SH-SY5Y (cell line): ENCODE data around the gene PDE11A.

Source experiments
- GATA2 ChIP-seq: IDR thresholded peaks from 2 replicates; pipeline ENCODE4 v1.6.1; 2011; ENCODE audit warnings: mild to moderate bottlenecking, low read depth, low read length
- GATA3 ChIP-seq: IDR thresholded peaks from 2 replicates; pipeline ENCODE4 v1.6.1; 2011; ENCODE audit warnings: low read depth, mild to moderate bottlenecking, low read length, moderate library complexity

PDE11A gene

DNA sequence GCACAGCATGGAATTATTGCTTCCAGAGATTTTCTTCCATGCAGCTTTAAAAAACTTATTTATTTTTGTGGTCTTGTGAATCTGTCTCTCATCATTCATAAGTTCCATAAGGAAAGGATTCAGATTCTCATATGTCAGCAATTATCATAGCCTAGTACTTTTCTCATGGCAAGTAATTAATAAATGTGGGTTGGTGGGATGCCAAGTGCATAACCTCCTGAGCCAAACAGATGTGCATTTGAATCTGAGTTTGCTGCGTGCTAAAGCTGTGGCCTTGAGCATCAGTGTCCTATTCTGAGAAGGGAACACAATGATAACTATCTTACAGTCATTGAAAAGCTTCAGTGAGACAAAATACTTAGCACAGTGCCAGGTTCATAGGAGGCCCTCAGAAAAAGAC lies 331.9 kb downstream of the PDE11A start:
- peak; percentile 57 for TF ChIP-seq GATA2
- no peak for TF ChIP-seq GATA3

DNA sequence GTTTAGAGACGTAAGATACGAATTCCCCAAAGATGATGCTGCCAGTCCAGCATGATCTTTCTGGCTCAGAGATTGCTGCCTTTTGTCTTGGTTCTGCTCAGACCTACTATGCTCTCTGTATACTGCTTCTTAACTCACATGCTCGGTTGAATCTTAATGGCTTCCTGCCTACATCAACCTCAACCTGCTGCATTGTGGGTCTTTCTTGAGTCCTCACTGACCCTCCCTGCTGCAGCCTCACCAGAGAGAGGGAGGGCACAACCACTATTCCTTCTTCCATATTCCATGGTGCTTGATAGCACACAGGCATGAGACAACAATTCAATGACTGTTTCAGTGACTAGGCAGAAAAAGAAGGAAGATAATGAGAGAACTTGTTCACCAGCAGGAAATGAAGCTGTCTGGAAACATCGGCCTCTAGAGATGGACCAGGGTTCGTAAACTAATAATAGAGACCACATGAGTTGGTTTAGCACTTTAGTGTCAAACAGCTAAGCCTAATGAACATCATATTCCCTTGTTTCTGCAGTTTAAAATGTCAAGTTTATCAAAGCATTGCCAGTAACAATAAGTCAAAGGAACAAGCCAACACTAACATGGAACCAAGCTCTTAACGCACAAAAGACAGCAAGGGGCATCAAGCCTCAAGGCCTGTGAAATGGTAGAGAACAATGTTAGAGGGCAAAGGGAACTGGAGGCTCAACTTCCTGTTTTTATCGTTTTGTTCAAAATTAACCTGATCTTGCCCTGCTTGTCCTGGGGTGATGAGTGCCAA lies 333.9 kb downstream of the PDE11A start:
- TF ChIP-seq GATA2 (no peak), GATA3 (no peak)

DNA sequence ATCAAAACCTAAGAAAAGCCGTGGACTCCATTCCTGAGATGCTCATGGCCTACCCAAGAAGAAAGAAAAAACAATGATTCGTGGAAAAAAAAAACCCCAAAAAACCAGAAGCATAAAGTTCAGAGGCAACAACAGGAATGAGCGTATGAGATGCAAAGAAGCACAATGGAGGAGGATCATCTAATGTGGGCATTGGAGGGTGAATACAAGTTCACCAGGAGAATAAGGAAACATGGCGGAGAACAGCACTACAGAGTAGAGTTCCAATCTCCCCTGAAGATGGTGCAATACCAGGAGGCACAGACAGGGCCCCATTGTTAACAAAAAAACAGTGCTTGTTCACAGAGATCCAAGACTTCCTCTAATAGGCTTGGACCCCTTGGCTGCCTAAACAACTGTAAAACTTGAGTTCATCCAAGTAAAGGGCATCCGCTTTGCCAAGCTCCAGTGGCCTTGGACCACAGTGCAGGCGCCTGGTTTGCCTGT lies 337.2 kb downstream of the PDE11A start:
- no peak for TF ChIP-seq GATA3
- no peak for TF ChIP-seq GATA2

DNA sequence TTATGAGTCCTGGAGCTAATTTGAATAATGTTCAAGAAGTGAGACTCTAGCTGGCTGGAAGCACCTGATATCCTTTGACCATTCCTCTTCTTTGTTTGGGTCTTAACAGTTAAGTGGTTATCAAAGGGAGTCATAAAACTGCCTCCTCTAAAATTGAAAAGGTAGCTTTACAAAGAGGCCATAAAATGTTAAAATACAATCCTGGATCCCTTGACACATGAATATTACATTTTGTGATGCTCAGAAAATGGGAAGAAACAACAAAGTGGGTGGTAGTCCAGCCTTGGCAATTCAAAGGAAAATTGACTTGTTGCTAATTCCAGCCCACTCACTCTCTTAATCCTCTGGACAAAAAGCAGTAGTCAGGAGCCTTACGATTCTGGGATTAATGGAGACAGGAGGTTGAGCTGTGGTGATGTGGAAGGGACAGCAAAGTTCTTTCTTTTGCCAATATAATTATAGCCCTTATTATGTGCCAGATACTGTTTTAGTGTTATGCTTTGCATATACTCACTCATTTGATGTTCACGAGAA lies 339.2 kb downstream of the PDE11A start:
- no peak for TF ChIP-seq GATA3
- no peak for TF ChIP-seq GATA2

DNA sequence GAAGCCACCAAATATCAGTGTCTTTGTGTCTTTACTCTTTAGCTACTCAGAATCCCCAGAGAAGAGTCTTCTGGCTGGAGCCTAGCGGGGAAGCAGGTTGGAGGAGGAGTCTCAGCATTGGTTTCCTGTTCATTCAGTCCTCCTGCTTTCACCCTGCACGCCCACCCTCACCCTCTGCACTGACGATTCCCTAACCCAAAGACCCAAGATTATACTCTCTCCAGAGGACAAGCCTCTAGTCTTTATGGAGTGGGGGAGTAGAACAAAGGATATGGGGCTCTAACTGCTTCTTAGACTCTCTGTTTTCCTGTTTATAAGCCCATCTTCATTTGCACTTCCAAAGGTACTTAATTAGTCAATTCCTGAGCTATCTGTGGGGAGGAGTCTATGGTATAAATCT lies 341.2 kb downstream of the PDE11A start:
- TF ChIP-seq GATA3 (no peak), GATA2 (no peak)

DNA sequence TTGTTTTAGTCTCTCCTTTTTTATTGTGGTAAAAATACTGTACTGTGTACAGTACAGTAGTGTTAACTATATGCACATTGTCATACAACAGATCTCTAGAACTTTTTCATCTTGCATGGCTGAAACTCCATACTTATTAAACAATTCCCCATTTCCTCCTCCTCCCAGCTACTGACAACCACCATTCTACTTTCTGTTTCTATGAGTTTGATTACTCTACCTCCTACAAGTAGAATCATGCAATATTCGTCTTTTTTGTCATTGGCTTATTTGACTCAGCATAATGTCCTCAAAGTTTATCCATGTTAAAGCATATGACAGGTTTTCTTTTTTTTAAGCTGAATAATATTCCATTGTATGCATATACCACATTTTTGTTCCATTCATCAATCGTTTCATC lies 341.8 kb downstream of the PDE11A start:
- TF ChIP-seq GATA2 (no peak), GATA3 (no peak)

DNA sequence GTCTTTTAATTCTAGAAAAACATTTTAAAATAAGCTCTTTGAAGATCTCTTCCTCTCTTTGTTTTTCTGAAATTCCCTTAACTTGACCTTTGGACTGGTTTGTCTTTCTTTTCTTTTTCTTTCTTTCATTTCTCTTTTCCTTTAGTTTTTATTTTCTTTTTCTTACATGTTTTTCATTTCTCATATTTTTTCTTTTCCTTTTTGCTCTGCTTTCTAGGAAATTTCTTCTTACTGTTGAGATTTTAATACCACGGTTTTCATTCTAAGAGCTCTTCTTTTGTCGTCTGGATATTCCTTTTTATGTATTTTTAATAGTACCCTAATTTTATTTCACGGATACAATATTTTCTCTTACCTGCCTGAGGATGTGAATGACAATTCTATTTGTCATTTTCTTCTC lies 342.2 kb downstream of the PDE11A start:
- no peak for TF ChIP-seq GATA3
- no peak for TF ChIP-seq GATA2

DNA sequence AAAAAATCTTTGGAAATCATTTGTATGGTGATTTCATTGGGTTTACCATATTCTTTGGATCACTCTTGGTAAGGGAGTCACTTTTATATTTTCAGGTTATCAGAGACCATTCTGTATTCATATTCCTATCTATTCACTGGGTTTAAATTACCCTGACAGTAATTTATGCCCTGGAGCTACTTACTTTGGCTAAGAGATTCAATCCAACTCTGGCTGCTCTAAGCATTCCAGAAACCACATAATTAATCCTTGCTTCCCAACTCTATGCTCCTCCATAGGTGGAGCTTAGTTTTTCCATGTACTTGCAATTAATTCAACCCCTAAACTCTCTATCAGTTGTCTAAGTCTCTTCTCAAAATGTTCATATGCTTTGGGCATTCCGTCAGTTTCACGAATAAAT lies 343.7 kb downstream of the PDE11A start:
- TF ChIP-seq GATA2 (no peak), GATA3 (no peak)

DNA sequence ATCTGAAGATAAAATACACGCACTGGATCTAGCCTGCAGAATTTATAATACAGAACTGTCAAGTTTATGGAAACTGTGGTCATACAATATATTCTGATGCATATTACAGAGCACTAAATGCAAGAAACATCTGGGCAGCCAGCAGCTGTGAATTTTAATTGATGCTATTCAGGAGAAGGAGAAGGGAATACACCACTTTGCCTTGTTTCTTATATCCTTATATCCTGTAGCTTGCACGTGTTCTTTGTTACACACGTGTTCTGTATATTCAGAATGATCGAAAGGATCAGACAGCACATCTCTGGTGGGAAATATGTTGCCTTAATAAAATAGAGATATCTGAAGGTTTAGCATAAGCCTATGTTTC lies 344.2 kb downstream of the PDE11A start:
- TF ChIP-seq GATA2, result no peak
- TF ChIP-seq GATA3, result no peak

DNA sequence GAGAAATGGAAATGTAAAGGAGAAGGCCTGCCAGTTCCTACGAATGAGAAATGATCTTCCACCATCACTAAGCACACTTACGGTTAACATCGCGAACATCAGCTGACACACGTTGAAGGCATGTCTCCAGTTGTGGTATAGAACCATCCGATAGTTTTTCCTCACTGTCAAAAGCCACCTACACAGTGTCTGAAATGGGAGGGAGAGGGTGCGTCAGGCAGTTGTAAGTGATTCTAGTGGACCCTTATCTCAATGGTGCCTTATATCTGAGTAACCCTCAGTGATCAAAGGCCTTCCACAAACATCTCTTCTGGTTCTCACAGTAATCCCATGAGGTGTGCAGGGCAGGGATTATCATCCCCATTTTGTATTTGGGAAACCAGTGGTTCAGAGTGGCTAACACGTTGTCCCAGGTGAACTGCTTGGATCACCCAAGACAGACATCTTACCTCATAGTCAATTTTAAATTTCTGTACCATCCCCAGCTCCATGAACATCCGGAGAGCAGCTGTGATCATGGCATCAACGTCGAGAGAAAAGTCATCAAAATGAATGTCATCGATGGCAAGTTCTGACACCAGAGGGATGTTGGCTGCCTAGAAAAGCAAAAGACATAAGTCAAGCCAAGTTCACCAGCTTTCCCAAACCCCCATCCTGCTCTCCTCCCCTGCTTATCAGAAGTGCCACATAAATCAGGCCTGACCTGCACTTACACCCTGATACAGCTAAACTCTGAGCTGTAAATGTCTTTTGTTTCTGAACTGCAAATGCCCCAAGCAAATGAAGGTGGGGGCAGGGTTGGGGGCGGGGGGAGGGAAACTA lies 344.8 kb downstream of the PDE11A start:
- TF ChIP-seq GATA2 (no peak), GATA3 (no peak)

DNA sequence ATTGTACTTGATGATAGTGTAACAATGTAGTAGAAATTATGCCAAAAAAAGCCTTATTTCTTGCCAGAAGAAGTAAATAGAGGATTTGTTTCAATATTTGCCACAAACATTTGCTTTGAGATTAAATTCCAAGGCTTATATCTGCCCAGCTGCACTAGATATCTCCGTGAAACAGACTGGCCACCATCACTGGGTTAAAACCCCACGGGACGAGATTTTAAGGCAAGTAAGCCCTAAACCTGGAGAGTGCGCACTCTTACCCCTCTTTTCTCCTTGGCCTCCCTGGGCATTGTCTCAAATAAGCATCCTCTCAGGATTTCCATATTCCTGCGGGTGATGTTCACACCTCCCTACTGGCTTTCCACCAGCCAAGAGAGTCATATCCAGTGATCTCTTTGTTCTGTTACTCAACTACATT lies 345.6 kb downstream of the PDE11A start:
- no peak for TF ChIP-seq GATA2
- no peak for TF ChIP-seq GATA3

DNA sequence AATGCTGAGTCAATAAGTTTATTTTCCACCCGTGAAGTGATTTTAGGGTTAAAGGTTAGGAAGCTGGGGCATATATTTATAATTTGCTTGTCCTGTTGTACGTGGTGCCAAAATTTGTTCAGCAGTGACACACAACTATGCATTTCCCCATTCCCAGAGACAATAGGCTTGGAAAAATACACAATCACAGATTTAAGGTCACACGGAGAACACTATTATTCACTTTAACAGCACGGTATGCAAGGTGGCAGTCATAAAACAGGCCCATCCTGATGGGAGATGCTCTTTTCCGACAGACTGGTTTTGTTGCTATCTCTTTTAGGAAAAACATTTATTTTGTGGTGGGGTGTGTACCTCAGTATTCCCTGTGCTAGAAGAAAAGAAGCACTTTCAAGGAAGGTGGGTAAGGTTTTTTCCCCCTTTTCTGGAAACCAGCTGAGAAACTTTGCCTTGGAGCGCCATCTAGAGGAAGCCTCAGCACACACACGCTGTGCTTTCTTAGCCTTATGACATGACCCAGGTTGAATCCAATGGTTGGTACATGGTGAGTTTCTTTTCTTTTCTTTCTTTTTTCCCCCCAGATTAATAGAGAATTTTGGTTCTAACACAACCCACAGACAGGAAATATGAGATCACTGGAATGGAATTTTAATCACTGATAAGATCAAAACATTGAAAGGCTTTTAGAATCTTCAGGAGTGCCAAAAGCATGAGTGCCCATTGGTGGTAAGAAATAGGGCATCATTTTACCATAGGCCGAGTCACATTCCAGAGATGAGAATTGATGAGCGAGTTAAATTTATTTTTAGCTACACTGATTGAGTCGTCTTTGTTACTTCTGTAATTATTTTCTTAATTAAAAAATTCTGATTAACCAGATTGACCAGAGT lies 347.9 kb downstream of the PDE11A start:
- no peak for TF ChIP-seq GATA2
- TF ChIP-seq GATA3, result no peak

DNA sequence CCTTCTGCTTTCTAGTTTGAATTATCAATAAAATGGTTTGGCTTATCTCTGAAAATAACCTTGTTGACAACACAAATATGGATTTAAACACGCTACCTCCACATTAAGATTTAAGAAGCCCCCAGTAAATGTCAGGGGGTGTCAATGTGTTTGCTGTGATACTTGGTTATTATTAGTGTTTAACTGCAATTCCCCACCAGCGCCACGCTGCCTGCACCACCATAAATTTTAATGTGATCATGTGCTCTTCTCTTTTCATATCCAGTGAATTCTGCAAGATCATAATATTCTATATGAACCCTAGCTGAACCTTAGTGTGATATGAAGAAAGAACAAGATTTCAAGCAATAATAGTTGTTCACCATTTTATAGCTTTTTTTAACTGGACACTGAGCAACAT lies 349.3 kb downstream of the PDE11A start:
- TF ChIP-seq GATA2 (no peak), GATA3 (no peak)
